SW 1271 (cell line): ENCODE data around the gene GABRD.

Source experiments
- DNase-seq, 2 experiments: peaks; one replicate each; lab custom pipeline; 2025; lab: John Stamatoyannopoulos, UW

GABRD gene

DNA sequence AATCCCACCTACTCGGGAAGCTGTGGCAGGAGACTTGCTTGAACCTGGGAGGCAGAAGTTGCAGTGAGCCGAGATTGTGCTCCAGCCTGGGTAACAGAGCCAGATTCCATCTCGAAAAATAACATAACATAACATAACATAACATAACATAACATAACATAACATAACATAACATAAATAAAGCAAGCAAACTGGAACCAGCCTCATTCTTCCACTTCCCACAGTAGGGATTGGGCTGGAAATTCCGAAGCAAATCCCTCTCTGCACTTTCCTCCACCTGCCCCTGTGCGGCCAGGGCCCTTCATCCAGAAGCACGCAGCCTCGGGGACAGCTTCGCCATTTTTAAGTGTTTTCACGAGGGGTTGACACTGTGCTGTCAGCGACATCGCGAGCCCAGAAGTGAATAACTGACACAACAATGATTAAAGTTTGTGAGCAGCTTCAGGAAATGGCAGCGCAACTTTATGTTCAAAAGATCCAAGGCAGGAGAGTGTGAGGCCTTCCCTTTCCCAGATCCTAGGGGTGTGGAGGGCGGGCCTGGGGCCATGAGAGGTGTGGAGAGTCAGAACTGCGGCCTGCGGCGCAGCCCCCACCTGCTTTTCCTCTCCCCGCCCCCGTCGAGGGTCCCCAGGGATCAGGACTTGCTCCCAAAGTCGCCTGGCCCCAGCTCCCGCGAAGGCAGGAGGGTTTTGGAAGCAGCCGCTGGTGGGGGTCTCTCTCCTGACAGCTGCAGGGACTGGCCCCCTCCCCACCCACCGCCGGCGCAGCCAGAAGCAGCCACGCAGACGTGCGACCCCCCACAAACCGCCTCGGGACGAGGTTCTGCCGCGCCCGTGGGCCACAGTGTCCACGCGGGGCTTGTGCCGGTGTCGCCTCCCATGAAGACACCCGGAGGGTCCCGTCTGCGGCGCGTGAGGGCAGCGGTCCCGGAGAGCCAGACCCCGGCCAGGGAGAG, 651 bp upstream of the GABRD start:
- no peak for DNase-seq

DNA sequence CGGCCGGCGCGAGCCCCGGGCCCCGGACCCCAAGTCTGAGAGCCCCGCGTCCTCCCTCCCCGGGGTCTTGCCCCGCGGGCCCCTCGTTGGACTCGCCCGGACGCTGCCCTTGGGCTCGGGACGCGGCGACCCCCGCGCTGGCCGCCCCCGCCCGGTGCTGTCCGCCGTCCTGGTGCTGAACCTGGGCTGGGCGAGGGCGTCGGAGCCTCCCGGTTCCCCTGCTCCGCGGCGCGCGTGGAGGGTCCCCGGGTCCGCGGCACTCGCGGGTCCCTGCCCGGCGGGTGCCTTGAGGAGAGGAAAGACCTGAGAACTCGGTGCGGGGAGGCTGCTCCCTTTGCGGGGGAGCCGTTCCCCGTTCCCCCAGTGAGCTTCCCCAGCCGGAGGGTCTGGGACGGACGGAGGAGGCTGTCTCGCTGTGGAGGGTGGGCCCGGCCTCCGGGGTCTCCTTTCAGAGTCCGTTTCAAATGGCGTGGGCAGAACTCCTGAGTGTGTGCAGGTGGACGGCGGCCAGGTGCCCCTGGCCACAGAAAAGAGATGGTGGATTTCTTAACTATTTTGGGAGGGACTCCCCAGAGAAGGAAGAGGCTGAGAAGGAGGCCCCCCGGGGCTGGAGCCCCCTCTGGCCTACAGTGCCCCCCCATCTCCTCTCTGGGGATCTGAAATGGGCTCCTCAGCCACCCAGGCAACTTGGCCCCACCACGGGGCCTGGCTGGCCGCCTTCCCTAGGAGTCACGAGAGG, 595 bp downstream of the GABRD start:
- DNase-seq: no peak

DNA sequence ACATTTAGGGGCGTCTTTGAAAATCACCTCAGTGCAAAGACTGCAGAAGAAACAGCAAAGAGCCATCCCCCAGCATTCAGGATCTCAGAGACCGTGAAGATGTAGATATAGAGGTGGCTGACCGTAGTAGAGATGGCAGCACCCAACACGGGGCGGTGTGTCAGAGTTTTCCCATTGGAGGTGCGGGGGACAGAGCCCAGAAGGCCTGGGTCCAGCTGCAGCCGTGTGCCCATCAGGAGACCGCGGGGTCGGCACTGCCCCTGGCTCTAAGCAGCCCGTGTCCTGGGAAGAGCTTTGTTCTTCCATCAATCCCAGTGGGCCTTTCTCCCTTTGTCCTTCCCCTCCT, 1.1 kb downstream of the GABRD start:
- DNase-seq: no peak

DNA sequence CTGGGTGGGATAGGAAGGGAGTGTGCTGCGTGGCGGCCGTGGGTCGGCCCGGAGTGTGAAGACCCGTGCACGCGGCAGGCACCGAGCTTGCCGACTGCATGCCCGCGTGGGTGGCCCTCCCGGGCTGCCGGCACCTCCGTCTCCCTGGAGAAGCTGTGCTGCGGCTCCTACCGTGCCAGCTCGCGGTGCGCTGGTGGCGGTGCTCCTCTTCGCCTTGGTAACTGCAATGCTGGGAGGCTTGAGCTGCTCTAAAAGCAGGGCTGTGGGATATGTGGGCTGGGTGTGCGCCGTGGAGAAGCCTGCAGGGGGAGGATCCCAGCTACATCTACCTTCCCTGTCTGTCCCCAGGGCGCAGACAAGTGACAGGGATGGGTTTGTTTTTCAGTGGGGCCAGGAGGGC, 2.4 kb downstream of the GABRD start:
- DNase-seq: no peak

DNA sequence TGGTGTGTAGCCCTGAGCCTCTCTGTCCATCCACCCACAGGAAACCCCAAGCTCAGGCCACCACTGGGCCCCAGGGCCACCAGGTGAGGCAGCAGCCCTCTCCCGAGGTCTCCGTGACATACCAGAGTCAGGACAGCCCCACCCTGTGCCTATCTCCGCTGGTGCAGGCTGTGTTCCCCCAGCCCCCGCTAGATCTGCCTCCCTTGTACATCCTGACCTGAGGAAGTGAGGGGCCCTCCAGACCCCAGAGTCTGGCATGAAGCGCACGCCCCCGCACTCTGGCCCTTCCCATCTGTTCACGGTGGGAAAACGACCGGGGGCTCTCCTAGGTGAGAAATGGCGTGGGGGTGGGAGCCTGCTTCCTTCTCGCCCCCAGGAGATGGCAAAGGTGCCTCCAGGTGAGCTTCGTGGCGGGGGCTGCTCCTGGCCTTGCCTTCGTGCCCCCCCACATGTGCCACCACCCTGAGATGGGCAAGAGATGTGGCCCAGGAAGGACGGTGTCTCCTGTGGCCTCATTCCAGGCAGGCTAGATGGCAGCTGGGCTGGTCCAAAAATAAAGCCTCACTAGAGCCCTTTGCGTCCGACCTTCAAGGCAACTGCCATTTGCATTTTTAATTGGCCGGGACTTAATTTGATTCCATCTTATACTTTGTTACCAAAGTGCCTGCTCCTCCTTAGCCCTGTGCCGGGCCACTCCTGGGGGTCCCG, 3.1 kb downstream of the GABRD start:
- DNase-seq: no peak

DNA sequence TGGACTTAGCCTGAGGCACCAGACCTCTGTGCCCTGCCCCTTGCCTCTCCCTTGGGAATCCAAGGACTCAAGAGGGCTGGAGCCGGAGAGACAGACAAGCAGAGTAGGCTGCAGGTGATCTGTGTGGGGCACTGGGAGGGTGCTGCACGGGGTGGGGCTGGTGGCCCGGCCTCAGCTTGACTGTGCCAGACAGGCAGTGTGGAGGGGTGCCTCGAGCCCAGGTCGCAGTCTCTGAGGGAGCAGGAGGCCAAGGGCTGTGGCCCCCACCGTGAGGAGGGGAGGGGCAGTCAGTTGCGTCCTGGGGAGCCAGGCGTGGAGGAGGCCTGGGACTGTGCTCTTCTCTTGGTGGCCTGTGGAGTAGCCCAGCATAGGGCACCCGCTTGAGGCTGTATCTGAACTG, 4.0 kb downstream of the GABRD start:
- DNase-seq: no peak

DNA sequence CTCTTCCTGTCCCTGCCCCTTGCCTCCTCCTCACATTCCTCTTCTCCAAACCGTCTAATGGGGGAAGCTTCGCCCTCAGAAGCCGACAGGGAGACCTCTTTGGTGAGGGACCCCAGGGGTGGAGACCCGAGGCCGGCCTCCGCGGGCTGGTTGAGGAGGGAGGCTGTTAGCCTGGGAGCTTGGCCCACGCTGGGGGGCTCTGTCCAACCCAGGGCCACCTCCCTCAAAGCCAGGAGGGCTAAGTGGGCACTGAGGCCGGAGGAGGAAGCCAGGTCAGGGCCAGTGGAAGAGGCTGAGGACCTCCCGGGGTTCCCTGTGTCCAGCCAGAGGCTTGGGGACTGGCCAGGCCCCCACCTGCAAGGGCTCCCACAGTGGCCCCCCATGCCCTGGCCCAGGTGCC, 5.3 kb downstream of the GABRD start:
- DNase-seq: no peak

DNA sequence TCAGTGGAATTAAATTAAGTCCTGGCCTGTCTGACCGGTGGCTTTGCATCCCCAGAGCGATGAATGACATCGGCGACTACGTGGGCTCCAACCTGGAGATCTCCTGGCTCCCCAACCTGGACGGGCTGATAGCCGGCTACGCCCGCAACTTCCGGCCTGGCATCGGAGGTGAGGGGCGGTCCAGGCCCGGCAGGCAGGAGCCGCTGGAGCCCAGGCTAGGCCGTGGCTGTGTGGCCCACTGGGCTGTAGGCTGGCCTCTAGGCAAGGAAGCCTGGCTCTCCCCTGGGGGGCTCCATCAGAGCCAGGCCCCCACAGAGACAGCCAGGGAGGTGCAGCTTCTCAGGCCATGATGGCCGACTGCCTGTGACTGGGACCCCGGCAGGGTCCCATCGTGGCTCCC, 5.7 kb downstream of the GABRD start:
- no peak for DNase-seq

DNA sequence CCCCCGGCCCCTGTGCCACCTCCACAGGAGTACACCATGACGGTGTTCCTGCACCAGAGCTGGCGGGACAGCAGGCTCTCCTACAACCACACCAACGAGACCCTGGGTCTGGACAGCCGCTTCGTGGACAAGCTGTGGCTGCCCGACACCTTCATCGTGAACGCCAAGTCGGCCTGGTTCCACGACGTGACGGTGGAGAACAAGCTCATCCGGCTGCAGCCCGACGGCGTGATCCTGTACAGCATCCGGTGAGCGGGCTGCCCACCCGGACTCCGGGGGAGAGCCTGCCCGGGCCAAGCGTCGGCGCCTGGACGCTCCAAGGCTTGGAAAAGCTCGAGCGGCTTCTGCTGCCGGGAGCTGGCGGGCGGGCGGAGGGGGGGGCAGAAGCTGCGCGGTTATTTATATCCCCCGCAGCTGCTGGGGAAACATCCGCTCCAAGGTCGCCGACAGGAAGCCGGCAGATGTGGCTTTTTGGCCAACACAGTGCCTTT, 6.4 kb downstream of the GABRD start:
- DNase-seq: no peak

DNA sequence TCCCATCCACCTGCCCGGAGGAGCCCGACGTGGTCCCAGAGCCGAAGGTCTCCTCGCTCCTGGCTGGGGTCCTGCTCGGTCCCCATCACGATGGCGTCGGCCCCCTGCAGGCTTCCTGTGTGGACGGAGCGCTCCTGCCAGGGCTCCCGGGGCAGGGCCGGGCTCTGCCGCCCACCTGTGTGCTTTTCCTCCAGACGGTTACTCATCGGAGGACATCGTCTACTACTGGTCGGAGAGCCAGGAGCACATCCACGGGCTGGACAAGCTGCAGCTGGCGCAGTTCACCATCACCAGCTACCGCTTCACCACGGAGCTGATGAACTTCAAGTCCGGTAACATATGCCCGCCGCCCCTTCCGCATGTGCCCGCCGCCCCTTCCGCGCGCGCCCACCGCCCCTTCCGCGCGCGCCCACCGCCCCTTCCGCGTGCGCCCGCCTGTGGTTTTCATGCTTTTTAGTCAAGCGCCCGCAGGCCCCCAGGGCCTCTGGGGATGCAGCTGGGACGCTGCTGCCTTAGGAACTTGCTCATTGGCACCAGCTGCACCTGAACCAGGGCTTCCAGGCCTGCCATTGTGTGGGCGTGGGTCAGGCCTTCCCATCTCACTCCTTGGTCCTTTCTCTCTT, 8.9 kb downstream of the GABRD start:
- no peak for DNase-seq

DNA sequence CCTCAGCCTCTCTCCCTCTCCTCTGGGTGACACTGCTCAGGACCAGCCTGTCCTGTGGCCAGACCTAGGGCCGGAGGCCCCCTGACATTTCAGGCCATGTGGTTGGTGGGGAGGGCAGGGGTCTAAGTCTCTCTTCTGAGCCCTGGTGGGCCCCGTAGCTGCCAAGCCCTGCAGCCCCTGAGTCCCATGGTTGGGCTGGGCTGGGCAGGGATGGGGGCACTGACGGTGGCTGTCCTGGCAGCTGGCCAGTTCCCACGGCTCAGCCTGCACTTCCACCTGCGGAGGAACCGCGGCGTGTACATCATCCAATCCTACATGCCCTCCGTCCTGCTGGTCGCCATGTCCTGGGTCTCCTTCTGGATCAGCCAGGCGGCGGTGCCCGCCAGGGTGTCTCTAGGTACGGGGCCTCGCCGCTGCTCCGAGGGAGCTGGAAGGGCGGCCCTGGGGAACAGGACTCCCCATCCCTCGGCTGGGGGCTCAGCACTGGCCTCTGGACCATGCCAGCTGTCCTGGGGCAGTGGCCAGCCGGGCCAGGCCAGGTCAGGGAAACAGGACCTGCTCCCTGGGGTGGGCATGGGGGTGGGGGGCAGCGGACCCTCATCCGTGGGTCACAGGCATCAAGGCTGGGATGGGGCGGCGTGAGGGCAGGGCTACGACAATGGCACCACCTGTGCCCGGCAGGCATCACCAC, 9.9 kb downstream of the GABRD start:
- no peak for DNase-seq

DNA sequence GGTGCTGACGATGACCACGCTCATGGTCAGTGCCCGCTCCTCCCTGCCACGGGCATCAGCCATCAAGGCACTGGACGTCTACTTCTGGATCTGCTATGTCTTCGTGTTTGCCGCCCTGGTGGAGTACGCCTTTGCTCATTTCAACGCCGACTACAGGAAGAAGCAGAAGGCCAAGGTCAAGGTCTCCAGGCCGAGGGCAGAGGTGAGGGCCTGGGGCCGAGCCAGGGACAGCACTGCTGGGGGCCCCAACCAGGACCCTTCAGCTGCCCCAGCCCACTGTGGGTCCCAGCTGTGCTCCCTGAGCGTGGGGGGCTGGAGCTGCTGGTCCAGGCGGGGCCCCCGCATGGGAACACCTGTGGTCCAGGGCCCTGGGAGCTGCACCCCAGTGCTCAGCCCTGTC, 10.4 kb downstream of the GABRD start:
- DNase-seq: no peak

DNA sequence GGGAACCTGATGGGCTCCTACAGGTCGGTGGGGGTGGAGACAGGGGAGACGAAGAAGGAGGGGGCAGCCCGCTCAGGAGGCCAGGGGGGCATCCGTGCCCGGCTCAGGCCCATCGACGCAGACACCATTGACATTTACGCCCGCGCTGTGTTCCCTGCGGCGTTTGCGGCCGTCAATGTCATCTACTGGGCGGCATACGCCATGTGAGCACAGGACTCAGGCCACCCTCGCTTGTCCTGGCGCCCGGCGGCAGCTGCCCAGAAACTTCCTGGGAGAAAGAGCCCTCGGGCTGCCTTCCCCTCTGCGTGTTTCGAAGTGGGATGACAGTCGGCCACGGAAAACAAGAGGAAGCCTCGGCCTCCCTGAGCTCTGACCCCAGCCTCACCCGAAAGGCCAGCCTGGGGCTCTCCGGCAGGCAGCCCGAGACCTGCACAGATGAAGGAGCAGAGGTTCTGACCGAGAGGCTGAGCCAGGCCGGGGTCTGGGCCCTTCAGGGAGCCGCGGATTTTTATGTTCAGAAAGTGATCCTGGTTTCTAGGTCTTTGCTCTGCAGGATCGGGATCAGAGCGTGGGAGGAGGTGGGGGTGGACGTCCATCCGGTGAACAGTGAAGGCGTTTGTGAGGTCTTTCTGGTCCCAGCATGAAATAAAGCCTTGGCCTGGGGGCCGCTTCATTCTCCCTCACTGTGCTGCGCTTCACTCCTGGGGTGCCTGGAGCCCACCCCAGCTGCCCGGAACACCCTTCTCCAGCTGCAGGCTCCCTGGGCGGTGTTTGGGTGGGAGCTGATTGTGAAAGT, 11.1 kb downstream of the GABRD start:
- no peak for DNase-seq

DNA sequence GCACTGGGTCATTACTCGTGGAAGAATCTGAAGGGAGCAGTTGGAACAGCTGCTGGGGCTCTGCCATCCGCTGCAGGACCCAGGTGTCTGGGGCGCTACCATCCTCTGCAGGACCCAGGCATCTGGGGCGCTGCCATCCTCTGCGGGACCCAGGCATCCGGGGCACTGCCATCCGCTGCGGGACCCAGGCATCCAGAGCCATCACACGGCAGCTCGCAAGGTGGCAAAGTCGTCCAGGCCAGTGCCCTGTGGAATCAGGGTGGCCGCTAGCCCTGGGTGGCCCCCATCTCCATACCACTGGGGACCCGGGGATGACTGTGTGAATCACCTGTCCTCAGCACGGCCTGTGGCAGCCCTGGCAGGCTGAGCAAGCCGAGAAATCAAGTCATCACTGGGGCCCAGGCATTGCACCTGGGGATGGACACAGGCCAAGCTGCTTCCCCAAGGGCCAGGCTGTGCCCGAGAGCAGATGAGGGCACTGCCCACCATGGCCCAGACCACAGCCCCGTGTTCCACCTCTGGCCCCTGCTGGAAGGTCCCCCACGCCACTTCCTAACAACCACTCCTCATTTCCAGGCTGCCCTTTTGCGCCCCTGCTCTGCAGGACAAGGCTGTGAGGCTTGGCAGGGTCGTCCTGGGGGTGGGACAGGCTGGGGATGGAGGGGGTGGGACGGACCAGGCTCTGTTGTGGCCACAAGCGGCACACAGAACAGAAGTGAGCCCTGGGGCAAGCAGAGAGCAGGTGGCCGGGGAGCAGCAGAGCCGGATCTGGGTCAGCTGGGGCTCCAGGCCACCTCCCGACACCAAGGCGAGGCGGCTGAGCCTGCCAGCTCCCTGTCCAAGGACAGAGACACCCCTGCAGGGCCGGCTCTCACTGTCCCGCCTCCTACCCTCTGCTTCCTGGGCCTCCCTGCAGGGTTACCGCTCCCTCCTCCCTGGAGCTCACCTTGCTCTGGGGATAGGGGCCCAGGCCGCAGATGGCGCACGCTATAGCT, 12.7 kb downstream of the GABRD start:
- DNase-seq: no peak

DNA sequence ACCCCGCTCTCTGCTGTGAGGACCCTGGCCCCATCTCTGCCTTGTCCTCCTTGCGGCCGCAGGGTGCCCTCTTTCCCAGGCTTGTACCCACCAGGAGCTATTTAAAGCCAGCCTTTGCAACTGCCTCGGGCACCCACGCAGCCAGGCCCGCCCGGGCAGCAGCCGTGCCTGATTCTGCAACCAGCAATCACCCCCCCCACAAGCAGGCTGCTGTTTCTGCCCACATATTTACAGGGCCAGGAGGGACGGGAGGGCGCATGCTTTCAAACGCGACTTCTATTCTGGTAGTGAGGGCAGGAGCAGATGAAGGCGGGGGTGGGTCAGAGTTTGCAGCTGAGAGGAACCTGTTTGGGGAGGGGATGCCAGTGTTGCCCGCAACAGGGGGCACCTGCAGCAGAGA, 13.6 kb downstream of the GABRD start:
- DNase-seq: no peak

DNA sequence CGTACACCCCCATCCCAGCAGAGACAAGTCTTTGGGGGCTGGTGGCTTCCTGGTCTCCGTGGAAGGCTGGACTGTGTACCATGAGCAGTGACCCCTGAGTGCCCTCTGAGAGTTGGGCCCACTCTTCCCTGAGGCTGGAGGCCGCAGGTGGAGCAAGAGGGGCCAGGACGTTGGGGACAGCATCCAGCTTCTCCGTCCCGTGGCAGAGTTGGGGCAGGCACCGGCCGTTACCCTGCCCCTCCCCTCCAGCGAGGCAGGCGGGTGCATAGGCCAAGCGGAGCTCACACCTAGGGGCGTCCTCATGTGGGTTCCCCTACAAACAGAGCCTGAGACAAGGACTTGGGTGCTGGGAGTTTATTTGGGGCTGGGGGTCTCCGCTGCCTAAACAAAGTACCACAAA, 14.0 kb downstream of the GABRD start:
- no peak for DNase-seq

DNA sequence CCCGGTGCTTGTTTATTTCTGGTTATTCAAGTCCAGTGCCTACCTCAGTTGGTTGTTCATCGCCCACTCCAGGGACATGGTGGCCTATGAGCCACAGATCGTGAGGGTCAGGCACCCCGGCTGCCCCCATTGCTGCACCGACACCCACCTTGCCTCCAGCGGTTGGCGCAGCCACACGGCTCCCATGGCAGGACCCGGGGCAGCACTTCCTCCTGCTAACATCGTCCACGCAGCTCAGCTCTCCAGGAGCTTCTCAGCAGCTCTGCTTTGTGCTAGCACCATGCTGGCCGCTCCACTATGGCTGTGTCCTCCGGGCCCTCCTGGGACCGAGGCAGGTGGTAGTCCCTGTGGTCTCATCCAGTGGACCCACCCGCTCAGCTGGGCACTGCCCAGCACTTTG, 17.1 kb downstream of the GABRD start:
- DNase-seq: no peak

DNA sequence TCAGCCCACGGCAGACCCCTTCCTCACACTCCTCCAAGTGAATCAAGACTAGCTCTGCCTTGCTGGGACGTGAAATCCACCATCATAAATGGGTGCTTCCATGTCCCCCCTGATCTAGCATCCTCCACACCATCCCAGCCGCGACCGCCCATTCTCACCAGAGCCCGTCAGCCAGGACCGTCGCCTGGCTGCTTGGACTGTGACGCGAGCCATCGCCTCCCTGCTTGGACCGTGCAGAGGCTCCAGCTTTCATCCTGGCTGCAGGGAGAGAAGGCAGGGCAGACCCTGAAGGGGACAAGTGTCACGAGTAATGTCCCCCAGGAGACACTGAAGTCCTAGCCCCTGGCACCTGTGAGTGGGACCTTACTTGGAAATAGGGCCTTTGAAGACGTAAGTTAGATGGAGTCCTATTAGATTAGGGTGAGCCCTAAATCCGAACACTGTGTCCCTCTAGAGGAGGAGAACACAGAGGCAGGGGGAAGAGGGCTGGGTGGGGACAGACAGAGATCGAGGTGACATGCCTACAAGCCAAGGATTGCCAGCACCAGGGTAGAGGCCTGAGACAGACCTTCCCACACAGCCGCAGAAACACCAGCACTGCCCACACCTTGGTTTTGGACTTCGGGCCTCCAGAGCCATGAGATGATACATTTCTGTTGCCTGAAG, 18.3 kb downstream of the GABRD start:
- no peak for DNase-seq

DNA sequence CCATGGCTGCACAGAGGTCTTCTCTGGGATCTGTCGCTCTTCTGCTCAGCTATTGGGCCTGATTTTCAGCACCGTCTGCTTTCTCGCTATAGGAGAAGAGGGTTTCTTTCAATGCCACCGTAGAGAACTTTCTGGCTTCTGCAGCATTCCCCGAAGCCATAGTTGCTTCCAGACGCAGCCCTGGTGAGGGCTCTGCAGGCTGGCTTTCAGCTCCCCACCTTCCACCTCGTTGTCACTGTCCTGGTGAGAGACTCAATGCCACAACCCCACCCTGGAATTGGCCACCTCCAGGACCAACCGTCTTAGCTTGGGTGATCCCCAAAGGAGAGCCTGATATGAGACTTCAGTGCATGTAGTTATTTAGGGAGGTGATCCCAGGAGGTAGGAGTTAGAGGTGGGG, 19.1 kb downstream of the GABRD start:
- DNase-seq: no peak
